GM18858 (cell line): ENCODE data around the gene CC2D1A.

Experiments
- ATAC-seq: cut with Tn5 transposase; IDR thresholded peaks from one replicate; pipeline ENCODE4 v1.9.1; 2021; ENCODE audit not compliant: unreplicated experiment

Gene CC2D1A

GRCh38 chr19:13975870-13976269 is 69.9 kb downstream of the CC2D1A start:
- no peak for ATAC-seq

GRCh38 chr19:13976446-13976845 is 70.4 kb downstream of the CC2D1A start:
- ATAC-seq = no peak

- ATAC-seq = no peak
These were observed 71.8 kb downstream of the CC2D1A start for GRCh38 chr19:13977803-13978202.

GRCh38 chr19:13978351-13979243 is 72.6 kb downstream of the CC2D1A start:
- ATAC-seq = no peak

GRCh38 chr19:13979244-13979615 is 73.2 kb downstream of the CC2D1A start:
- no peak for ATAC-seq

GRCh38 chr19:13979686-13980085 is 73.7 kb downstream of the CC2D1A start:
- ATAC-seq = no peak

GRCh38 chr19:13980340-13980739 is 74.3 kb downstream of the CC2D1A start:
- ATAC-seq = no peak
